IPS DF 4.7 (cell line): ENCODE measurements around the gene CRISP1.
A peak's percentile ranks its signal among the peaks of the same experiment; 100 is the strongest.
"Not testable (repeated sequence)": the region's sequence is repeated elsewhere in the genome, so short reads cannot be mapped to it uniquely, and the experiment has no call there.

Experiments used
- DNase-seq: peaks from one replicate; pipeline ENCODE4 v3.0.0-alpha.2; 2013; ENCODE audit warnings: low spot score; ENCODE audit errors: extremely low read depth

The CRISP1 gene

DNA sequence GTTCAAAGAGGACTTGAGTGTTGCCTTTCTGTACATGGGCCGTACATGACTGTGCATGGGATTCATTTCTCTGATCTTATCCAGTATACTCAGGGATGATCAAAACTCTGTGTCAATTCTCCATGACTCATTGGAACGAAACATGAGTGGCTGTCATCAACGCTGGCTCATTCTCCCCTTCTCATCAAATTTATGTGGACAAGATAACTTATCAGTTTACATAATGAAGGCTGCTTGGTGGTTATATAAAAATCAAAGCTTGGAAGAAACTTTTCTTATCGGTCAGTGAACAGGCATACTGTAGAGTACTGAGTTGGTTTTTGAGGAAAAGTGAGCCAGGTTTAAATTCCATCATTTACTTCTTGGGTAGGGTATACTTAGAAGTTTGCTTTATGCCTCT, 24.9 kb downstream of the CRISP1 start:
- DNase-seq, result no peak

DNA sequence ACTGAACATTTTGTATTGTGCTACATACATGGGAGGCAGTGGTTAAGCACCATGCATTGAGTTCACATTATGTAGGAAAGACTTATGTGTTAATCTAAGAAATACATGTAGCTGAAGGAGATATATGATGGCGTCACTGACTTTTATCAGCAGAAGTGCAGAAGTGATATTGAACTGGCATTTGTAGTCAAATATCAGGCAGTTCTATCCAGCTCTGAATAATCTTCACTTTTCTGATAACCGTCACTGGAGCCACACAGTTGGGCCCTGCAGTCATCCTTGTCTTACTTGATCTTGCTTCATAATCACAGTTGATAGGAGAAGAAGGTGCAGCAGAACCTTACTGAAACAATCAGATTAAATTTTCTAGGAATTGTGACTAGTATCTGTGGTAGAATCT, 26.4 kb downstream of the CRISP1 start:
- no peak for DNase-seq

DNA sequence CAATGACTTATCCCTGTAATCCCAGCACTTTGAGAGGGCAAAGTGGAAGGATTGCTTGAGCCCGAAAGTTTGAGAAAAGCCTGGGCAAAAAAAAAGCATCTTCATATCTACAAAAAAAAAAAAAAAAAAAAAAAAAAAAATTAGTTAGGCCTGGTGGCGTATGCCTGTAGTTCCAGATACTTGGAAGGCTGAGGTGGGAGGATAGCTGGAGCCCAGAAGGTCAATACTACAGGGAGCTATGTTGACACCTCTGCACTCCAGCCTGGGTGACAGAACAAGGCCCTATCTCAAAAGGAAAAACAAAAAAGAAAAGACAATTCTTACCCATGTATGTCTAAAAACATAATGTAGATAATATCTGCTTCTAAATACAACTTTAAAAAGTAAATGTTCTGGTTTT, 27.2 kb downstream of the CRISP1 start:
- DNase-seq, result no peak

GRCh38 chr6:49835140-49835539, 31.2 kb downstream of the CRISP1 start:
- DNase-seq, result no peak

GRCh38 chr6:49833386-49833785, 32.9 kb downstream of the CRISP1 start:
- no peak for DNase-seq

- DNase-seq, result no peak
Measured at GRCh38 chr6:49826743-49827406, 39.5 kb downstream of the CRISP1 start.

GRCh38 chr6:49815166-49815565, 51.2 kb downstream of the CRISP1 start:
- DNase-seq, result no peak

- DNase-seq, result no peak
Measured at GRCh38 chr6:49813248-49813647, 53.1 kb downstream of the CRISP1 start.

DNA sequence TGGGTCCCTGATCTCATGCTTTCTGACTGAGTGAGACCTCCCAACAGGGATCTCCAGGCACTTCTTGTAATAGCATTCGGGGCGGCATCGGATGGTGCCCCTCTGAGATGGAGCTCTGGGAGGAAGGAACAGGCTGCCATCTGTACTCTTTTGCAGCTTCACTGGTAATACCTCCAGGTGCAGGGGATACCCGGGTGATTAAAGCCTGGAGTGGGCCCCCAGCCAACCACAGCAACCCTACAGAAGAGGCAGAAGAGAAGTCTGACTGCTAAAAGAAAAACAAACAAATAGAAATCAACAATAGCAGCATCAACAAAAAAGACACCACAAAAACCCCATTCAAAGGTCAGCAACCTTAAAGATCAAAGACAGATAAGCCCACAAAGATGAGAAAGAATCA, 60.2 kb downstream of the CRISP1 start:
- DNase-seq, result no peak

DNA sequence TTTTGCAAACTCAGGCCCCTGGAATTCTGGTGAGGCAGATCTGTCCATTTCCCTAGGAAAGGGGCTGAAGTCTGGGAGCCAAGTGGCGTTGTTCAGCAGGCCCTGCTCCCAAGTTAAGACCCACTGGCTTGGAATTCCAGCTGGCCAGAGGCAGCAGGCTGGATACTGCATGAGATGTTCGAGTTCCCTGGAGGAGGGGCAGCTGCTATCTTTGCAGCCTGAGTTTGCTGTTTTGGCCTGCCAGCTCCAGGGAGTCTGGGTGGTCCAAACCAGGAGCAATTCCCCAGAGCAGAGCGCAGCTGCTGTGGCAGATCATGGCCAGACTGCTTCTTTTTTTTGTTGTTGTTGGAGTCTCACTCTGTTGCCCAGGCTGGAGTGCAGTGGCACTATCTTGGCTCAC, 61.1 kb downstream of the CRISP1 start:
- no peak for DNase-seq

- DNase-seq, result no peak
Measured at GRCh38 chr6:49801525-49801924, 64.8 kb downstream of the CRISP1 start.

DNA sequence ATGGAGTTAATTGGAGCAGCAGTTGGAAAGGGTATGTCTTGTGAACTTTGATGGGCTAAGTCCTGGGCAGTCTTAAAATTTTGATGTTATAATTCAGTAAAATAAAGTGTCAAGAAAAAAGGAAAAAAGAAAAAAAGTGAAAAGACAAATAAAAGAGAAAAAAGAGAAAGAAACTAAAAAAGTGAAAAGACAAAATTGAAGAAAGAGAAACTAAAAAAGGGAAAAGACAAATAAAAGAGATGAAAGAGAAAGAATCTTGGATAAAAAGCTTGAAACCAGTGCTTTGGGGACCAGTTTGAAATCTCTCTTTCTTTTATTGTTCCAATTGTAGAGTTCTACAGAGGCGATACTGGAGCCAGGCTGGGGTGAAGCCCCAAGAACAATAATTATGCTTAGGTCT, 67.2 kb downstream of the CRISP1 start:
- no peak for DNase-seq

- DNase-seq, result not testable (repeated sequence)
Measured at GRCh38 chr6:49796842-49797455, 69.4 kb downstream of the CRISP1 start.

- DNase-seq, result no peak
Measured at GRCh38 chr6:49790341-49790740, 76.0 kb downstream of the CRISP1 start.

- peak; percentile 98 for DNase-seq
Measured at GRCh38 chr6:49787176-49787575, 79.2 kb downstream of the CRISP1 start, which contains the start of gene PGK2. PGK2 (minus strand) TSS chr6:49787285; CDS start chr6:49787187, 98 bp downstream.

GRCh38 chr6:49784272-49784671, 82.1 kb downstream of the CRISP1 start:
- DNase-seq, result no peak
